RWPE2 (cell line): ENCODE results near the gene SMAD6.

Experiments used
- ATAC-seq: fragments of 200-7000 bp; cut with Tn5 transposase; 3 replicates; pipeline ENCODE4 v1.9.1; 2021; ENCODE audit warnings: low read depth
- DNase-seq: peaks from one replicate; pipeline ENCODE4 v3.0.0-alpha.2; 2020; ENCODE audit warnings: low spot score
- H3K27ac ChIP-seq: fragments of 450-650 bp; 2 replicates; pipeline ENCODE4 v1.5.1; 2017; ENCODE audit warnings: mild to moderate bottlenecking; ENCODE audit not compliant: poor library complexity, severe bottlenecking
- H3K27me3 ChIP-seq: fragments of 250-450 bp; sonication (Bioruptor Pico); 2 replicates; pipeline ENCODE4 v1.5.1; 2021; ENCODE audit warnings: mild to moderate bottlenecking, moderate library complexity; ENCODE audit not compliant: insufficient read depth, poor library complexity, severe bottlenecking
- H3K36me3 ChIP-seq: fragments of 250-450 bp; sonication (Bioruptor Pico); 2 replicates; pipeline ENCODE4 v1.5.1; 2020; ENCODE audit warnings: low read depth, mild to moderate bottlenecking, moderate library complexity
- H3K4me1 ChIP-seq: fragments of 250-450 bp; sonication (Bioruptor Pico); 2 replicates; pipeline ENCODE4 v1.5.1; 2021; ENCODE audit warnings: mild to moderate bottlenecking, moderate library complexity; ENCODE audit not compliant: insufficient read depth, poor library complexity, severe bottlenecking
- H3K4me3 ChIP-seq: fragments of 250-450 bp; sonication (Bioruptor Pico); 2 replicates; pipeline ENCODE4 v1.5.1; 2021; ENCODE audit warnings: mild to moderate bottlenecking, moderate library complexity; ENCODE audit not compliant: severe bottlenecking
- H3K9me3 ChIP-seq: fragments of 250-450 bp; sonication (Bioruptor Pico); 2 replicates; pipeline ENCODE4 v1.5.1; 2021; ENCODE audit warnings: mild to moderate bottlenecking, moderate library complexity; ENCODE audit not compliant: severe bottlenecking
- CTCF ChIP-seq: fragments of 450-650 bp; IDR thresholded peaks from one replicate; pipeline ENCODE4 v1.5.1; 2017; ENCODE audit warnings: mild to moderate bottlenecking, moderate library complexity; ENCODE audit not compliant: poor library complexity, severe bottlenecking

The SMAD6 gene

GRCh38 chr15:66751579-66751978, 49.5 kb downstream of the SMAD6 start:
- no peak for TF ChIP-seq CTCF
- H3K4me1 ChIP-seq, result peaks cover 25% of the 10 kb centered on the region
- peak; percentile 10; the same call in 2 of the 3 replicates for ATAC-seq
- H3K36me3 ChIP-seq, result no peaks in the 10 kb centered on the region
- no peak overlapping the region for H3K27ac ChIP-seq
- H3K27me3 ChIP-seq, result no peaks in the 10 kb centered on the region
- H3K4me3 ChIP-seq, result no peak overlapping the region
- DNase-seq, result no peak
- H3K9me3 ChIP-seq, result peaks cover 7% of the 10 kb centered on the region

- ATAC-seq, result no peak
- TF ChIP-seq CTCF, result no peak
- Histone ChIP-seq H3K27me3 (no peaks in the 10 kb centered on the region), H3K9me3 (peaks cover 7% of the 10 kb centered on the region), H3K4me3 (no peak overlapping the region), H3K4me1 (peaks cover 25% of the 10 kb centered on the region), H3K27ac (no peak overlapping the region), H3K36me3 (no peaks in the 10 kb centered on the region)
- DNase-seq, result no peak
Observed at GRCh38 chr15:66752078-66752477, 50.0 kb downstream of the SMAD6 start.

GRCh38 chr15:66753687-66754377, 51.8 kb downstream of the SMAD6 start:
- Histone ChIP-seq H3K9me3 (peaks cover 7% of the 10 kb centered on the region), H3K36me3 (no peaks in the 10 kb centered on the region), H3K27me3 (no peaks in the 10 kb centered on the region), H3K4me3 (no peak overlapping the region), H3K4me1 (peaks cover 15% of the 10 kb centered on the region), H3K27ac (no peak overlapping the region)
- TF ChIP-seq CTCF, result no peak
- ATAC-seq, result no peak
- DNase-seq, result no peak

- Histone ChIP-seq H3K4me1 (peaks cover 16% of the 10 kb centered on the region), H3K9me3 (peaks cover 7% of the 10 kb centered on the region), H3K4me3 (no peak overlapping the region), H3K36me3 (no peaks in the 10 kb centered on the region), H3K27ac (no peak overlapping the region), H3K27me3 (no peaks in the 10 kb centered on the region)
- no peak for TF ChIP-seq CTCF
- DNase-seq (no peak), ATAC-seq (no peak)
Observed at GRCh38 chr15:66754789-66755188, 52.8 kb downstream of the SMAD6 start.
